ENCODE results near the gene TUBB.
A peak's percentile ranks its signal among the peaks of the same experiment; 100 is the strongest.

DNA sequence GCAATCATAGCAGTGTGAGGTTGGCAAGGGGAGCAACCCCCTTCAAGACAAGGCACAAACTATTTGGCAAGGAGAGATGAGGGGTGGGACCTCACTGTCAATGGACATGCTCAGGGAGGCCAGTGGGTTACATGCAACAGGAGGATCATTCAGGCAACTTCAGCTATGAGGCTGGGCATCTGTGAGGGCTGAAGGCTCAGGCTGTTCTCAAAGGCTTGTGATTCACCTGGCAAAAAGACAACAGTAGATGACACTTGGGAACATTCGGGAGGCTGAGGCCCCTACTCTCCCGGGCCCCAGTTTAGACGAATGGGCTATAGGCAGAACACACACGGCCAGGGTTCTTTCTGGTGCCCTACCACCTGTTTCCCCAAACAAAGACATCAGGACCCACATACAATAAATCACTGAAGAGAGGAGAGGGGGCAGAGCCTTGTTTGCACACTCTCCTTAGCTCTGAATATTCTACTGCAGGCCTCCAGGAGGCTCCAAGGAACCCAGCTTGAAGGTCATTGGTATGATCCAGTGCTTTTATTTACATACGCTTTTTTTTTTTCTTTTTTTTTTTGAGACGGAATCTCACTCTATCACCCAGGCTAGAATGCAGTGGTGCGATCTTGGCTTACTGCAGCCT is 7.9 kb downstream of the TUBB start:
- TF ChIP-seq, protein P1, sequence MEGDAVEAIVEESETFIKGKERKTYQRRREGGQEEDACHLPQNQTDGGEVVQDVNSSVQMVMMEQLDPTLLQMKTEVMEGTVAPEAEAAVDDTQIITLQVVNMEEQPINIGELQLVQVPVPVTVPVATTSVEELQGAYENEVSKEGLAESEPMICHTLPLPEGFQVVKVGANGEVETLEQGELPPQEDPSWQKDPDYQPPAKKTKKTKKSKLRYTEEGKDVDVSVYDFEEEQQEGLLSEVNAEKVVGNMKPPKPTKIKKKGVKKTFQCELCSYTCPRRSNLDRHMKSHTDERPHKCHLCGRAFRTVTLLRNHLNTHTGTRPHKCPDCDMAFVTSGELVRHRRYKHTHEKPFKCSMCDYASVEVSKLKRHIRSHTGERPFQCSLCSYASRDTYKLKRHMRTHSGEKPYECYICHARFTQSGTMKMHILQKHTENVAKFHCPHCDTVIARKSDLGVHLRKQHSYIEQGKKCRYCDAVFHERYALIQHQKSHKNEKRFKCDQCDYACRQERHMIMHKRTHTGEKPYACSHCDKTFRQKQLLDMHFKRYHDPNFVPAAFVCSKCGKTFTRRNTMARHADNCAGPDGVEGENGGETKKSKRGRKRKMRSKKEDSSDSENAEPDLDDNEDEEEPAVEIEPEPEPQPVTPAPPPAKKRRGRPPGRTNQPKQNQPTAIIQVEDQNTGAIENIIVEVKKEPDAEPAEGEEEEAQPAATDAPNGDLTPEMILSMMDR (conservative IDR thresholded peaks at IDR 0.05; ENCODE audit: low read length), result 0 out of 2 replicates have a peak, but pooled peaks have one; percentile 9
- no peak for TF ChIP-seq EZH2phosphoT487 (IDR thresholded peaks at IDR 0.05; ENCODE audit: borderline replicate concordance, low read depth, low read length)

All from OCI-LY7 (cell line).